Karpas-422 (cell line): Measurements from ENCODE around the gene ZNF212. TPM values are rescaled to one million over a fixed set of nuclear protein-coding genes. Genes with fewer than 3 reads are reported as not detected.

ENCODE experiments used
- DNase-seq: peaks from one replicate; pipeline ENCODE4 v3.0.0-alpha.2; 2015
- H2AFZ ChIP-seq: fragments of 200-600 bp; sonication (generic); 2 replicates; pipeline ENCODE4 v1.6.1; 2014; ENCODE audit warnings: antibody characterized with exemption, low read length, mixed read lengths
- H3K27ac ChIP-seq: fragments of 200-600 bp; sonication (generic); 2 replicates; pipeline ENCODE4 v1.5.1; 2014; ENCODE audit warnings: mild to moderate bottlenecking, low read length, moderate library complexity
- H3K27me3 ChIP-seq: fragments of 200-600 bp; sonication (generic); 2 replicates; pipeline ENCODE4 v1.6.1; 2014; ENCODE audit warnings: low read length, mixed read lengths
- H3K36me3 ChIP-seq: fragments of 200-600 bp; sonication (generic); 2 replicates; pipeline ENCODE4 v1.6.1; 2014; ENCODE audit warnings: low read length, mixed read lengths; ENCODE audit not compliant: insufficient read depth
- H3K4me1 ChIP-seq: fragments of 200-600 bp; sonication (generic); 2 replicates; pipeline ENCODE4 v1.6.1; 2014; ENCODE audit warnings: mild to moderate bottlenecking, low read length, mixed read lengths
- H3K4me2 ChIP-seq: fragments of 200-600 bp; sonication (generic); 2 replicates; pipeline ENCODE4 v1.6.1; 2014; ENCODE audit warnings: low read length, low read depth, mild to moderate bottlenecking; ENCODE audit not compliant: poor library complexity, severe bottlenecking
- H3K4me3 ChIP-seq: fragments of 200-600 bp; sonication (generic); 2 replicates; pipeline ENCODE4 v1.5.1; 2014; ENCODE audit warnings: mild to moderate bottlenecking, antibody characterized with exemption, low read length, mixed read lengths
- H3K79me2 ChIP-seq: fragments of 200-600 bp; sonication (generic); 2 replicates; pipeline ENCODE4 v1.6.1; 2014; ENCODE audit warnings: mild to moderate bottlenecking, low read length, mixed read lengths
- H3K9ac ChIP-seq: fragments of 200-600 bp; sonication (generic); 2 replicates; pipeline ENCODE4 v1.6.0; 2014; ENCODE audit warnings: low read length
- H3K9me2 ChIP-seq: fragments of 200-600 bp; sonication (generic), shearing (Covaris generic); replicated peaks from 2 replicates; pipeline ENCODE4 v1.6.0; 2014; ENCODE audit warnings: mild to moderate bottlenecking, low read length, moderate library complexity; ENCODE audit not compliant: insufficient read depth
- H3K9me3 ChIP-seq: fragments of 300-700, 200-600 bp; sonication (generic); 2 replicates; pipeline ENCODE4 v1.6.1; 2014; ENCODE audit warnings: low read length, mixed read lengths
- H4K20me1 ChIP-seq: fragments of 200-600 bp; sonication (generic); 2 replicates; pipeline ENCODE4 v1.6.1; 2014; ENCODE audit warnings: mild to moderate bottlenecking, antibody characterized with exemption, low read length, low read depth; ENCODE audit not compliant: insufficient read depth
- total RNA-seq: library from RNA; depleted of rRNA; stranded (reverse); fragments of >200 nt; shearing (Covaris generic); gene quantifications from 2 replicates; pipeline ENCODE4 v1.2.3, GENCODE V29; 2014; ENCODE audit warnings: low replicate concordance; rRNA removed

ZNF212 gene
- total RNA-seq: 3.5 and 14.6 TPM in 2 replicates

DNA sequence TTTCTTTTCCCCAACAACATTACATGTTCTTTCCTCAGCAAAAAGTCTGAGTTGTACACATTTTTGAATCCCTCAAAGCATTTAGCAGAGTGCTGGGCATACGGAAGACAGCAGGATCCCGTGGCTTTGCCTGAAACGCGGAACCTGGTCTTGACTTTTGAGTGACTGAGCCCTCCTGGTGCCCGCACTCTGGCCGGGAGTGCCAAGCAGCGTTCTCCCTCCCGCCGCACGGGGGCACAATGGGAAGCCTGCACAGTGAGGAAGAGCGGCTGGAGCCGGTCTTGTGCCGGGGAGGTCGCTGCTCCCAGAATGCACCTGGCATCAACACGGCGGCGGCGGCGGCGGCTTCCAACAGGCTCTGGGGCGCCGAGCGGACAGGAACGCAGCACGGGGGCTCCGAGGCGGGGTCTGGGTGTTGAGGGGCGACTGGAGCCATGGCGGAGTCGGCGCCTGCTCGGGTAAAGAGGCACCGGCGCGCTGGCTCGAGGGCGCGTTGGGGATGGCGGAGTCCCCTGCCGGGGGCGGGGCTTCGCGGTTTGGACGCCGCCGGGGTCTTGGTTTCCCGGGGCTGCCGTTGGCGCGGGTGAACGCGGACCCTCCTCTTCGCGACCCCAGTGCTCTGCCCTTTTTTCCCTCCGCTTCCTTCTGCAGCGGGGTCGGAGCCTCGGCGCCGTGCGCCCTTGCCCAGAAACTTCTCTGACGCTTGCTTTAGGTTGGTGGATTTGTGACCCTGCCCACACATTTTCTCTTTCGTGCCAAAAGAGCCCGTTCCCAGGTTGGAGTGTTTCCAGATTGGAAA, at the start of gene ZNF212:
TSS of gene ZNF212 (plus strand) at position 307 of the 799 bp plus-strand sequence. CDS start at position 435, 128 bp downstream.
- 0 out of 2 replicates have a peak within 1 kb of the TSS, but pooled peaks have one; percentile 13 for H3K27ac ChIP-seq
- peak within 1 kb of the TSS; percentile 91 for H3K9ac ChIP-seq
- peak; percentile 96 for DNase-seq
- no peaks in the 10 kb centered on the region for H3K27me3 ChIP-seq
- H3K9me2 ChIP-seq: no peaks in the 10 kb centered on the region
- H3K4me1 ChIP-seq: peaks cover 22% of the 10 kb centered on the region
- H3K36me3 ChIP-seq: peaks cover 9% of the 10 kb centered on the region
- H4K20me1 ChIP-seq: no peaks in the 10 kb centered on the region
- peak within 1 kb of the TSS; percentile 99 for H3K4me3 ChIP-seq
- H2AFZ ChIP-seq: peak within 1 kb of the TSS; percentile 96
- H3K4me2 ChIP-seq: peak within 1 kb of the TSS; percentile 87
- peaks cover 6% of the 10 kb centered on the region; the same call in 1 of the 2 replicates for H3K9me3 ChIP-seq
- peaks cover 48% of the 10 kb centered on the region for H3K79me2 ChIP-seq

DNA sequence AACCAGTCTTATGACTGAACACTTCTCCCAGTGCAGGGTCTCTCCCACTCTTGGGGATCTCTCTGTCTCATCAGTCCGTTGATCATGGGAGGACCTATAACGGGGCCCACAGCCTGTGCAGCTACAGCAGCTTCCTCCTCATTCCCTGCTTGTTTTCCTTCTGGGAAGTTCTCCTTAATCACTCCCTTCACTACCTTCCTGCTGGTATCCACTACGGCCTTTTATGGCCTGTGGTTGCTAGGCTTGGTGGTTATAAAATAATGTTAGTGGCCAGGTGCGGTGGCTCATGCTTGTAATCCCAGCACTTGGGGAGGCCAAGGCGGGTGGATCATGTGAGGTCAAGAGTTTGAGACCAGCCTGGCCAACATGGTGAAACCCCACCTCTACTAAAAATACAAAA, 47.6 kb upstream of the ZNF212 start:
- Histone ChIP-seq H3K36me3 (no peaks in the 10 kb centered on the region), H3K9me3 (no peaks in the 10 kb centered on the region), H2AFZ (peak overlapping the region; percentile 73; the same call in 1 of the 2 replicates), H3K4me2 (peak overlapping the region; percentile 51), H3K9ac (no peak overlapping the region), H3K9me2 (no peaks in the 10 kb centered on the region), H3K27ac (no peak overlapping the region), H3K79me2 (peaks cover 13% of the 10 kb centered on the region), H3K4me3 (no peak overlapping the region), H3K27me3 (no peaks in the 10 kb centered on the region), H3K4me1 (peaks cover 32% of the 10 kb centered on the region), H4K20me1 (no peaks in the 10 kb centered on the region)
- no peak for DNase-seq

DNA sequence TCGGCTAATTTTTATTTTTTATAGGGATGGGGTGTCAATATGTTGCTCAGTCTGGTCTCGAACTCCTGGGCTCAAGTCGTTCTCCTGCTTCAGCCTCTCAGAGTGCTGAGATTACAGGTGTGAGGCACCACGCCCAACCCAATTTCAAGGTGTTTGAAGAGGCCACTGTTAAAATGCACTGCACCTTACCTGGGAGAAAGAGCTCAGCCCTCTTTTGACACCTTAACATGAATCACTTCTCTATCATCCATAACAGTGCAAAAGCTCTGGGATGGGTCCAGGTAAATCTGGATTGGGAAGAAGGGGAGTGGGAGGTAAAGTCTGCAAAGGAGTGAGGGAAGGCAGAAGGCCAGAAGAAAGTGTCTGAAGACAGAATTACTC, 44.7 kb upstream of the ZNF212 start:
- H3K9ac ChIP-seq: peak overlapping the region; percentile 99

DNA sequence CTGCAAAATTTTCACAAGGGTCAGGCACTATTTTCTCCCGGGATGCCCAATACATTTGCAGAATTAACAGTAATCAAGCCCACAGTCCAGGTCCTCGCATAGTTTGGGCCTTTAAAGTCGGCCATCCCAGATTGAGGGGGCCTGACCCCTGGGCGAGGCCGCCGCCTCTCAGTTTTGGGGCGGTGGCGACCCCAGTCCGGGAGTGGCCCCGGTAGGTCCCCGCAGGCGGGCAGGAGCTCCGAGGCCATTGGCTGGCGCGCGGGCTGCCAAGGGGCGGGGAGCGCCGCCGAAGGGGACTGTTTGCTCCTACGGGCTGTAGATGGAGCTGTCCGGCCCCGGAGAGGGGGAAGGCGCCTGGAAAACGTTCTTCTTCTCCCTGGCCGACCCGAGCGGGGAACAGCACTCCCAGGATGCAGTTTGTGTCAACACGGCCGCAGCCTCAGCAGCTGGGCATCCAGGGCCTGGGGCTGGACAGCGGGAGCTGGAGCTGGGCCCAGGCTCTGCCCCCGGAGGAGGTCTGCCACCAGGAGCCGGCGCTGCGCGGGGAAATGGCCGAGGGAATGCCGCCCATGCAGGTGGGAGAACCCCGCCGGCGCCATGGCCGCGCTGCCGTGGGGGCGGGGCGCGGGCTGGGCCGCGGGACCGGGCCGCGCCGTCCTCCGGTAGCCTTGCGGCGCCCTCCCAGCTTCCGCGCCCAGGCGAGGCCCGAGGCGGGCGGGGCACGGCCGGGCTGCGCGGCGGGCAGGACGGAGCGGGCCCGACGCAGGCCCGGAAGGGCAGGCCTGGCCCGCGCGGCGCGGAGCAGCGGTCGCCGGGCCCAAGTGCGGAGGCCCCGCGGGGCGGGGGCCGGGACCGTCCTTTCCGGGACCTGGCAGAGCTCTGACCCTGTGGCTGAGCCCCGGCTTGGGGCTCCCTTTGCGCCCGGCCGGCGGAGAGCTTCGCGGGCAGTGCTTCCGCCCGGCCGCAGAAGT, 44.0 kb upstream of the ZNF212 start, which contains the start of gene ZNF282:
TSS of gene ZNF282 (plus strand) at position 367 of the 971 bp plus-strand sequence. CDS start at position 411, 44 bp downstream.
- Histone ChIP-seq H3K4me3 (peak within 1 kb of the TSS; percentile 99), H4K20me1 (no peaks in the 10 kb centered on the region), H3K4me2 (peak within 1 kb of the TSS; percentile 90), H3K9ac (peak within 1 kb of the TSS; percentile 99), H3K79me2 (peaks cover 47% of the 10 kb centered on the region), H3K9me2 (no peaks in the 10 kb centered on the region), H2AFZ (peak within 1 kb of the TSS; percentile 98), H3K36me3 (peaks cover 23% of the 10 kb centered on the region), H3K27ac (peak within 1 kb of the TSS; percentile 69), H3K9me3 (no peaks in the 10 kb centered on the region), H3K27me3 (no peaks in the 10 kb centered on the region), H3K4me1 (peaks cover 32% of the 10 kb centered on the region)
- peak; percentile 92 for DNase-seq

More for the DNA sequence above, 44.7 kb upstream of the ZNF212 start:
- H3K4me2 ChIP-seq: peak overlapping the region; percentile 81
- H3K27me3 ChIP-seq: no peaks in the 10 kb centered on the region
- H3K36me3 ChIP-seq: peaks cover 17% of the 10 kb centered on the region
- DNase-seq: no peak
- no peak overlapping the region for H3K27ac ChIP-seq
- H3K4me1 ChIP-seq: peaks cover 37% of the 10 kb centered on the region
- peak overlapping the region; percentile 99 for H3K4me3 ChIP-seq
- peak overlapping the region; percentile 98 for H2AFZ ChIP-seq
- H3K9me3 ChIP-seq: no peaks in the 10 kb centered on the region
- no peaks in the 10 kb centered on the region for H3K9me2 ChIP-seq
- no peaks in the 10 kb centered on the region for H4K20me1 ChIP-seq
- H3K79me2 ChIP-seq: peaks cover 41% of the 10 kb centered on the region

DNA sequence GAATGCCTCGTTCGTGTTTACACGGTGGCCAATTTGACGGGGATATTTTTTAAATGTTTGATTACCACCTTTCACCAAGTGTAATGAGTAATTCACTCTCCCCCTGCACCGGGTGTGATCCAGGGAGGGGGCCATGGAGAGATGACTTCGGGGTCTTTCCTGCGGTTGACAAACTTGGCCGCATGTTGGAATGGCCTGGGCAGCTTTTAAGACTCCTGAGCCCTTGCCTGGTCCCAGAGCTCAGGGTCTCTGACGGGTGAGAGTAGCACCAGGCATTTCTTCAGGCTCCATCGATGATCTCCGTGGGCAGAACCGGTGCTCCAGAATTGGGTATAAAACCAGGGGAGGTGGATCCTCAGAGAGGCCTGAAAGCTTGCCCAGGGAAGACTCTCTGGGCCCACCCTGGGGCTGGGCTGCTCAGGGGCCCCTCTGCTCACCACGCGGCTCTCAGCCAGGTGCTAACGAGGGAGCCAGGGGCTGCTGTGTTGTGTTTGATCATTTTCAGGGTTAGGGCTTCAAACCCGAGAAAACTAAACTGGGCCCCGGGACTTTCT, 43.2 kb upstream of the ZNF212 start:
- Histone ChIP-seq H3K27me3 (no peaks in the 10 kb centered on the region), H3K4me2 (peak overlapping the region; percentile 90), H3K9me2 (no peaks in the 10 kb centered on the region), H3K79me2 (peaks cover 52% of the 10 kb centered on the region), H3K27ac (peak overlapping the region; percentile 69), H3K9ac (peak overlapping the region; percentile 99), H3K4me3 (peak overlapping the region; percentile 99), H3K4me1 (peaks cover 26% of the 10 kb centered on the region), H4K20me1 (no peaks in the 10 kb centered on the region), H3K9me3 (no peaks in the 10 kb centered on the region), H3K36me3 (peaks cover 29% of the 10 kb centered on the region), H2AFZ (peak overlapping the region; percentile 48; the same call in 1 of the 2 replicates)
- DNase-seq: peak; percentile 67

DNA sequence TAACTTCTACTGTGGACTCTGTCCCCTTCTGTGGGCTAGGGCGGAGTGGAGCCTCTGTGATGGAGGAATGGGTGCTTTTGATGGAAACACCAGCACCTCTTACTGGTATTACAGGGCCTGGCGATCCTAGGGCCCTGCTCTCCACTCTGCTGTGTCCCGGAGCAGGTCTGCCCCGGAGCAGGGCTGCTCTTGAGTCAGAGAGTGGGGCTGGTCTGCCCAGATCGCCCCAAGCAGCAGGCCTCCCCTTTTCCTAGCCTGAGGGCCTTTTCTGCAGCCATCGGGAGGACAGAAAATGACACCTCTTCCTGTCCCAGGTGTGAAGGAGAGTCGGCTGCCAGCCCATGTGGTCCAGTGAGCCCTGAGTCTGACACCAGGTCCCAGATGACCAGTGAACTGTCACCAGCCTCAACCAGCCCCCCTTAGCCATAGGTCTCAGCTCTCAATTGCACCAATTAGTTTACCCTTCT, 42.7 kb upstream of the ZNF212 start:
- Histone ChIP-seq H3K9ac (peak overlapping the region; percentile 99), H2AFZ (no peak overlapping the region), H3K79me2 (peaks cover 55% of the 10 kb centered on the region), H3K27me3 (no peaks in the 10 kb centered on the region), H3K9me3 (no peaks in the 10 kb centered on the region), H3K4me3 (peak overlapping the region; percentile 99), H3K36me3 (peaks cover 32% of the 10 kb centered on the region), H3K4me1 (peaks cover 22% of the 10 kb centered on the region), H3K9me2 (no peaks in the 10 kb centered on the region), H4K20me1 (no peaks in the 10 kb centered on the region), H3K27ac (peak overlapping the region; percentile 69), H3K4me2 (peak overlapping the region; percentile 90)
- DNase-seq: no peak

DNA sequence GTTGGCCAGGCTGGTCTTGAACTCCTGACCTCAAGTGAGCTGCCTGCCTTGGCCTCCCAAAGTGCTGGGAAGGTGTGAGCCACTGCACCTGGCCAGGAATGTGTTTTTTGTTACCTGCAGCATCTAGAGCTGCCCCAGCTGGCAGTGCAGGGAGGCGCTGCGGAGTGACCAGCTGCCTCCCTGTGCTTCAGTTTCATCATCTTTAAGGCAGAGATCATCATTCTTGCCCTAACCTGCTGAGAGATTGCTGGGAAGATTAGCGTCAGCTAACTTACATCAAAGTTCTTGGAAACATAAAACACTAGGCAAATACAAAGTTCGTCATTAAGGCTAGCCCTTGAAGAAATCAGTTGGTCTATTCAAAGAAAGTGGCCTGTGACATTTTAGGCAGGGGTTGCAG, 41.8 kb upstream of the ZNF212 start:
- Histone ChIP-seq H3K27ac (no peak overlapping the region), H3K27me3 (no peaks in the 10 kb centered on the region), H3K9me2 (no peaks in the 10 kb centered on the region), H3K4me2 (no peak overlapping the region), H3K4me1 (peaks cover 20% of the 10 kb centered on the region), H4K20me1 (no peaks in the 10 kb centered on the region), H2AFZ (no peak overlapping the region), H3K9me3 (no peaks in the 10 kb centered on the region), H3K9ac (no peak overlapping the region), H3K36me3 (peaks cover 34% of the 10 kb centered on the region), H3K4me3 (no peak overlapping the region), H3K79me2 (peaks cover 59% of the 10 kb centered on the region)
- DNase-seq: no peak
